HEK293 (cell line): Measurements from ENCODE around the gene SNX6.

Experiments used
- ATF2 ChIP-seq: fragments of 450-650 bp; formaldehyde crosslinking; IDR thresholded peaks from 2 replicates; pipeline ENCODE4 v1.5.1; 2016; ENCODE audit warnings: missing biosample characterization, missing genetic modification characterization, low read depth
- HOXC10 ChIP-seq: sonication (generic); formaldehyde crosslinking; IDR thresholded peaks from 2 replicates; pipeline ENCODE4 v1.8.1; 2023; ENCODE audit warnings: mild to moderate bottlenecking, missing genetic modification reagents
- INSM2 ChIP-seq: fragments of 450-650 bp; formaldehyde crosslinking; IDR thresholded peaks from 2 replicates; pipeline ENCODE4 v1.5.1; 2016; ENCODE audit warnings: missing biosample characterization, missing genetic modification characterization
- KLF9 ChIP-seq: fragments of 450-650 bp; formaldehyde crosslinking; IDR thresholded peaks from 2 replicates; pipeline ENCODE4 v1.5.1; 2016; ENCODE audit warnings: missing biosample characterization, missing genetic modification characterization, low read depth
- SP3 ChIP-seq: fragments of 450-650 bp; formaldehyde crosslinking; IDR thresholded peaks from 2 replicates; pipeline ENCODE4 v1.5.1; 2016; ENCODE audit warnings: missing biosample characterization, missing genetic modification characterization
- ZBTB11 ChIP-seq: fragments of 450-650 bp; formaldehyde crosslinking; conservative IDR thresholded peaks from 2 replicates; pipeline ENCODE4 v1.5.1; 2016; ENCODE audit warnings: low read depth, missing biosample characterization, missing genetic modification characterization
- ZBTB17 ChIP-seq: fragments of 450-650 bp; formaldehyde crosslinking; IDR thresholded peaks from 2 replicates; pipeline ENCODE4 v1.5.1; 2016; ENCODE audit warnings: missing biosample characterization, missing genetic modification characterization
- ZFP37 ChIP-seq: fragments of 450-650 bp; formaldehyde crosslinking; IDR thresholded peaks from 2 replicates; pipeline ENCODE4 v1.5.1; 2016; ENCODE audit warnings: missing biosample characterization, missing genetic modification characterization
- ZFP69B ChIP-seq: fragments of 450-650 bp; formaldehyde crosslinking; IDR thresholded peaks from 2 replicates; pipeline ENCODE4 v1.5.1; 2016; ENCODE audit warnings: missing biosample characterization, missing genetic modification characterization
- ZNF114 ChIP-seq: fragments of 450-650 bp; formaldehyde crosslinking; IDR thresholded peaks from 2 replicates; pipeline ENCODE4 v1.5.0; 2017; ENCODE audit warnings: missing biosample characterization, missing genetic modification characterization
- ZNF221 ChIP-seq: fragments of 450-650 bp; formaldehyde crosslinking; IDR thresholded peaks from 2 replicates; pipeline ENCODE4 v1.5.1; 2017; ENCODE audit warnings: missing biosample characterization, missing genetic modification characterization, borderline replicate concordance
- ZNF274 ChIP-seq, 2 experiments: fragments of 200-500 bp in 1 of 2; fragments of 450-650 bp in 1 of 2; sonication (Bioruptor generic) in 1 of 2; formaldehyde crosslinking in 1 of 2; IDR thresholded peaks; 2 replicates each; pipeline versions ENCODE4 v1.5.1 to v1.6.1; 2014 to 2016; ENCODE audit warnings: borderline replicate concordance in 1 of 2, inconsistent platforms in 1 of 2, low read length in 1 of 2, missing biosample characterization in 1 of 2, missing genetic modification characterization in 1 of 2
- ZNF404 ChIP-seq: fragments of 450-650 bp; formaldehyde crosslinking; IDR thresholded peaks from 2 replicates; pipeline ENCODE4 v1.5.1; 2017; ENCODE audit warnings: missing biosample characterization, missing genetic modification characterization
- ZNF558 ChIP-seq: fragments of 450-650 bp; formaldehyde crosslinking; IDR thresholded peaks from 2 replicates; pipeline ENCODE4 v1.5.1; 2016; ENCODE audit warnings: missing biosample characterization, missing genetic modification characterization
- ZNF571 ChIP-seq: fragments of 450-650 bp; formaldehyde crosslinking; IDR thresholded peaks from 2 replicates; pipeline ENCODE4 v1.5.0; 2017; ENCODE audit warnings: missing biosample characterization, missing genetic modification characterization
- ZNF585B ChIP-seq: fragments of 450-650 bp; formaldehyde crosslinking; IDR thresholded peaks from 2 replicates; pipeline ENCODE4 v1.5.1; 2016; ENCODE audit warnings: missing biosample characterization, missing genetic modification characterization
- ZNF624 ChIP-seq: fragments of 450-650 bp; formaldehyde crosslinking; IDR thresholded peaks from 2 replicates; pipeline ENCODE4 v1.5.1; 2017; ENCODE audit warnings: missing biosample characterization, missing genetic modification characterization
- ZNF658 ChIP-seq: fragments of 450-650 bp; formaldehyde crosslinking; IDR thresholded peaks from 2 replicates; pipeline ENCODE4; 2016; ENCODE audit warnings: missing biosample characterization, missing genetic modification characterization
- ZNF670 ChIP-seq: fragments of 450-650 bp; formaldehyde crosslinking; IDR thresholded peaks from 2 replicates; pipeline ENCODE4 v1.5.1; 2016; ENCODE audit warnings: missing biosample characterization, missing genetic modification characterization, low read depth
- TF ChIP-seq, protein P1 (sequence below): fragments of 450-650 bp; formaldehyde crosslinking; IDR thresholded peaks from 2 replicates; pipeline ENCODE4 v1.5.1; 2016; ENCODE audit warnings: missing biosample characterization, missing genetic modification characterization, borderline replicate concordance
- TF ChIP-seq, protein P2 (sequence below): fragments of 450-650 bp; IDR thresholded peaks from 2 replicates; pipeline ENCODE4 v1.5.1; 2018; ENCODE audit warnings: missing biosample characterization, mild to moderate bottlenecking, missing genetic modification characterization
- TF ChIP-seq, protein P3 (sequence below): fragments of 450-650 bp; formaldehyde crosslinking; IDR thresholded peaks from 2 replicates; pipeline ENCODE4 v1.5.1; 2016; ENCODE audit warnings: missing biosample characterization, missing genetic modification characterization

SNX6 gene

DNA sequence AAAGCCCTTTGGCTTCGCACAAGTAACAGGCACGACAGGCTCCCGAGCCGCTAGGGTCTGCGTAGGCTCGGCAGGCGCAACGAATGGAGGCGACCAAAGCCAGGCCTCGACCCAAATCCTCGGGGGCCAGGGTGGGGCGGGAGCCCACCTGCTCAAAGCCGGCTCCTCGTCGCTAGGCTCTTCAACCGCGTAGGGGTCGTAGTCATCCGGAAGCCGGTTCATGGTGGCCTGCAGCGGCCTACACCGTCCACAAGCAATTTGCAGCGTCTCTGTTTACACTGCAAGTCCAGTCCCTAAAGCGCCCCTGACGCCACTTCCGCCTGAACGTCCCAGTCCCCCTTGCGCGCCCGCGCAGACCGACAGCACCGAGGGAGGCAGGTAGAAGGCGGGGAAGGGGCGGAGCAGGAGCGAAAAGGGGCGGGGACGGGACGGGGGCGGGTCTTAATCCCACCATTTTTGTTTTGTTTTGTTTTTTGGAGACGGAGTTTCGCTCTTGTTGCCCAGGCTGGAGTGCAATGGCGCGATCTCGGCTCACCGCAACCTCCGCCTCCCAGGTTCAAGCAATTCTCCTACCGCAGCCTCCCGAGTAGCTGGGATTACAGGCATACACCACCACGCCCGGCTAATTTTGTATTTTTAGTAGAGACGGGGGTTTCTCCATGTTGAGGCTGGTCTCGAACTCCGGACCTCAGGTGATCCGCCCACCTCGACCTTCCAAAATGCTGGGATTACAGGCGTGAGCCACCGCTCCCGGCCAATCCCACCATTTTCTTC is 90.4 kb downstream of the SNX6 start, which contains the start of gene EAPP (continued):
- TF ChIP-seq ZBTB11 (tag by site-specific recombination): peak; percentile 94
- TF ChIP-seq, protein P1, sequence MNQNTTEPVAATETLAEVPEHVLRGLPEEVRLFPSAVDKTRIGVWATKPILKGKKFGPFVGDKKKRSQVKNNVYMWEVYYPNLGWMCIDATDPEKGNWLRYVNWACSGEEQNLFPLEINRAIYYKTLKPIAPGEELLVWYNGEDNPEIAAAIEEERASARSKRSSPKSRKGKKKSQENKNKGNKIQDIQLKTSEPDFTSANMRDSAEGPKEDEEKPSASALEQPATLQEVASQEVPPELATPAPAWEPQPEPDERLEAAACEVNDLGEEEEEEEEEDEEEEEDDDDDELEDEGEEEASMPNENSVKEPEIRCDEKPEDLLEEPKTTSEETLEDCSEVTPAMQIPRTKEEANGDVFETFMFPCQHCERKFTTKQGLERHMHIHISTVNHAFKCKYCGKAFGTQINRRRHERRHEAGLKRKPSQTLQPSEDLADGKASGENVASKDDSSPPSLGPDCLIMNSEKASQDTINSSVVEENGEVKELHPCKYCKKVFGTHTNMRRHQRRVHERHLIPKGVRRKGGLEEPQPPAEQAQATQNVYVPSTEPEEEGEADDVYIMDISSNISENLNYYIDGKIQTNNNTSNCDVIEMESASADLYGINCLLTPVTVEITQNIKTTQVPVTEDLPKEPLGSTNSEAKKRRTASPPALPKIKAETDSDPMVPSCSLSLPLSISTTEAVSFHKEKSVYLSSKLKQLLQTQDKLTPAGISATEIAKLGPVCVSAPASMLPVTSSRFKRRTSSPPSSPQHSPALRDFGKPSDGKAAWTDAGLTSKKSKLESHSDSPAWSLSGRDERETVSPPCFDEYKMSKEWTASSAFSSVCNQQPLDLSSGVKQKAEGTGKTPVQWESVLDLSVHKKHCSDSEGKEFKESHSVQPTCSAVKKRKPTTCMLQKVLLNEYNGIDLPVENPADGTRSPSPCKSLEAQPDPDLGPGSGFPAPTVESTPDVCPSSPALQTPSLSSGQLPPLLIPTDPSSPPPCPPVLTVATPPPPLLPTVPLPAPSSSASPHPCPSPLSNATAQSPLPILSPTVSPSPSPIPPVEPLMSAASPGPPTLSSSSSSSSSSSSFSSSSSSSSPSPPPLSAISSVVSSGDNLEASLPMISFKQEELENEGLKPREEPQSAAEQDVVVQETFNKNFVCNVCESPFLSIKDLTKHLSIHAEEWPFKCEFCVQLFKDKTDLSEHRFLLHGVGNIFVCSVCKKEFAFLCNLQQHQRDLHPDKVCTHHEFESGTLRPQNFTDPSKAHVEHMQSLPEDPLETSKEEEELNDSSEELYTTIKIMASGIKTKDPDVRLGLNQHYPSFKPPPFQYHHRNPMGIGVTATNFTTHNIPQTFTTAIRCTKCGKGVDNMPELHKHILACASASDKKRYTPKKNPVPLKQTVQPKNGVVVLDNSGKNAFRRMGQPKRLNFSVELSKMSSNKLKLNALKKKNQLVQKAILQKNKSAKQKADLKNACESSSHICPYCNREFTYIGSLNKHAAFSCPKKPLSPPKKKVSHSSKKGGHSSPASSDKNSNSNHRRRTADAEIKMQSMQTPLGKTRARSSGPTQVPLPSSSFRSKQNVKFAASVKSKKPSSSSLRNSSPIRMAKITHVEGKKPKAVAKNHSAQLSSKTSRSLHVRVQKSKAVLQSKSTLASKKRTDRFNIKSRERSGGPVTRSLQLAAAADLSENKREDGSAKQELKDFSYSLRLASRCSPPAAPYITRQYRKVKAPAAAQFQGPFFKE (tag by site-specific recombination): no peak
- TF ChIP-seq ZNF274 (IDR thresholded peaks at IDR 0.05; ENCODE audit: low read length): no peak
- no peak for TF ChIP-seq ZNF274 (tag by site-specific recombination; IDR thresholded peaks at IDR 0.05; ENCODE audit: borderline replicate concordance)
- 0 out of 2 replicates have a peak, but pooled peaks have one; percentile 47 for TF ChIP-seq INSM2 (tag by site-specific recombination)
- TF ChIP-seq KLF9 (tag by site-specific recombination): peak; percentile 82
- no peak for TF ChIP-seq ZNF585B (tag by site-specific recombination)
- TF ChIP-seq ZNF558 (tag by site-specific recombination): no peak
- no peak for TF ChIP-seq ZNF404 (tag by site-specific recombination)
- TF ChIP-seq HOXC10 (CRISPR knock-in tag): no peak
- TF ChIP-seq ZFP37 (tag by site-specific recombination): no peak
- TF ChIP-seq ZFP69B (tag by site-specific recombination): no peak
- TF ChIP-seq, protein P2, sequence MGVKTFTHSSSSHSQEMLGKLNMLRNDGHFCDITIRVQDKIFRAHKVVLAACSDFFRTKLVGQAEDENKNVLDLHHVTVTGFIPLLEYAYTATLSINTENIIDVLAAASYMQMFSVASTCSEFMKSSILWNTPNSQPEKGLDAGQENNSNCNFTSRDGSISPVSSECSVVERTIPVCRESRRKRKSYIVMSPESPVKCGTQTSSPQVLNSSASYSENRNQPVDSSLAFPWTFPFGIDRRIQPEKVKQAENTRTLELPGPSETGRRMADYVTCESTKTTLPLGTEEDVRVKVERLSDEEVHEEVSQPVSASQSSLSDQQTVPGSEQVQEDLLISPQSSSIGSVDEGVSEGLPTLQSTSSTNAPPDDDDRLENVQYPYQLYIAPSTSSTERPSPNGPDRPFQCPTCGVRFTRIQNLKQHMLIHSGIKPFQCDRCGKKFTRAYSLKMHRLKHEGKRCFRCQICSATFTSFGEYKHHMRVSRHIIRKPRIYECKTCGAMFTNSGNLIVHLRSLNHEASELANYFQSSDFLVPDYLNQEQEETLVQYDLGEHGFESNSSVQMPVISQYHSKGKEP (tag by site-specific recombination): 0 out of 2 replicates have a peak, but pooled peaks have one; percentile 46
- TF ChIP-seq, protein P3, sequence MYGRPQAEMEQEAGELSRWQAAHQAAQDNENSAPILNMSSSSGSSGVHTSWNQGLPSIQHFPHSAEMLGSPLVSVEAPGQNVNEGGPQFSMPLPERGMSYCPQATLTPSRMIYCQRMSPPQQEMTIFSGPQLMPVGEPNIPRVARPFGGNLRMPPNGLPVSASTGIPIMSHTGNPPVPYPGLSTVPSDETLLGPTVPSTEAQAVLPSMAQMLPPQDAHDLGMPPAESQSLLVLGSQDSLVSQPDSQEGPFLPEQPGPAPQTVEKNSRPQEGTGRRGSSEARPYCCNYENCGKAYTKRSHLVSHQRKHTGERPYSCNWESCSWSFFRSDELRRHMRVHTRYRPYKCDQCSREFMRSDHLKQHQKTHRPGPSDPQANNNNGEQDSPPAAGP (tag by site-specific recombination): peak; percentile 41; the same call in 1 of the 2 replicates
- no peak for TF ChIP-seq ZNF221
- no peak for TF ChIP-seq ZNF658
- TF ChIP-seq ZNF114 (tag by site-specific recombination): no peak
- peak; percentile 57; the same call in 1 of the 2 replicates for TF ChIP-seq ZNF624 (tag by site-specific recombination)
- TF ChIP-seq SP3 (tag by site-specific recombination): peak; percentile 95
- TF ChIP-seq ATF2 (tag by site-specific recombination): no peak
- peak; percentile 77 for TF ChIP-seq ZBTB17 (tag by site-specific recombination)
- no peak for TF ChIP-seq ZNF571 (tag by site-specific recombination)
- no peak for TF ChIP-seq ZNF670 (tag by site-specific recombination)
